ENCODE results near the gene CLNK. TPM values are rescaled to one million over a fixed set of nuclear protein-coding genes. Genes with fewer than 3 reads are reported as not detected.

CLNK gene
- polyA plus RNA-seq, 1 of the 3 experiments (the other 2 are of a cell fraction) = not detected

DNA sequence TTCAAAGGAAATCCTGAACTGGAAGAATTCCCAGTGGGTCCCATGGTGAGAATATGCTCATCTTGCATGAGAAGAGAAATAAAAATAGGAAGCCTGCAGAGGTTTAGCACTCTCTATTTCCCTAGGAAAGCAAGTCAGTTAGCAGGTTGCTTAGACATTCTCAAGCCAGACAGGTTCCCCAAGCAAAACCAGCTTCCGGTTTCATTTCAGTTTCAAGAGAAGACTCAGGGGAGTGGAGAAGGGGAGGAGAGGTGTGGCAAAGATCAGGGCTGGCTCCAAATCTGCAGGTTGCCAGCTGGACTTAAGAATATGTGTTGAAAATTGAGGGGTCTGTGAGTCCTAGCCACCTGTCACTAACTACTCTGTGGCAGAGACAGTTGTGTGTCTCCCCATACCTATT, 107.5 kb downstream of the CLNK start:
- H3K27ac ChIP-seq (ENCODE audit: low read depth in 2 of 2, low read length in 1 of 2) = no peak overlapping the region
- no peaks in the 10 kb centered on the region for H3K9me3 ChIP-seq
- H3K4me1 ChIP-seq (ENCODE audit: control insufficient read depth in 1 of 2, insufficient read depth in 2 of 2, low read depth in 1 of 2, low read length in 1 of 2) = no peaks in the 10 kb centered on the region
- H3K27me3 ChIP-seq (ENCODE audit: insufficient read depth) = no peaks in the 10 kb centered on the region; the same call in 1 of the 2 replicates
- WGBS (ENCODE audit: low lambda C conversion rate) = 0% methylated on average over 1 of the region's 1 CpG
- H2AFZ ChIP-seq (ENCODE audit: low read depth) = no peak overlapping the region
- no peak for DNase-seq
- no peaks in the 10 kb centered on the region for H3F3A ChIP-seq (replicated peaks; ENCODE audit: insufficient read depth)
- H4K20me1 ChIP-seq (ENCODE audit: insufficient read depth) = no peaks in the 10 kb centered on the region
- no peaks in the 10 kb centered on the region for H3K36me3 ChIP-seq (replicated peaks in 1 of 2; ENCODE audit: control insufficient read depth in 1 of 2, insufficient read depth in 2 of 2, low read length in 1 of 2)
- POLR2A ChIA-PET = no interaction called here
- CTCF ChIA-PET = no interaction called here
- TF ChIP-seq FOXJ3 (CRISPR knock-in tag; IDR thresholded peaks at IDR 0.05) (no peak), SIN3A (IDR thresholded peaks at IDR 0.05; ENCODE audit: borderline replicate concordance, low read depth, low read length) (no peak), IRF3 (IDR thresholded peaks at IDR 0.05; ENCODE audit: low read depth, low read length) (no peak), NFIC (IDR thresholded peaks at IDR 0.05; ENCODE audit: borderline replicate concordance) (no peak), RAD21 (IDR thresholded peaks at IDR 0.05; ENCODE audit: low read length) (no peak), MXI1 (IDR thresholded peaks at IDR 0.05; ENCODE audit: low read depth, low read length) (no peak), NRF1 (IDR thresholded peaks at IDR 0.05; ENCODE audit: low read depth, low read length) (no peak), ELF1 (IDR thresholded peaks at IDR 0.05) (no peak), RXRA (IDR thresholded peaks at IDR 0.05; ENCODE audit: borderline replicate concordance, low read depth) (no peak), JUND (IDR thresholded peaks at IDR 0.05) (no peak), EZH2phosphoT487 (IDR thresholded peaks at IDR 0.05; ENCODE audit: borderline replicate concordance, low read depth) (no peak), CHD2 (IDR thresholded peaks at IDR 0.05; ENCODE audit: low read length, partially characterized antibody) (no peak), YY1 (IDR thresholded peaks at IDR 0.05; ENCODE audit: low read depth) (no peak), TAF1 (IDR thresholded peaks at IDR 0.05; ENCODE audit: borderline replicate concordance, low read depth, low read length) (no peak), FOSL2 (IDR thresholded peaks at IDR 0.05; ENCODE audit: borderline replicate concordance, low read depth) (no peak)
- H3K4me2 ChIP-seq = no peak overlapping the region
- H3K9ac ChIP-seq = no peak overlapping the region
- no peak overlapping the region for H3K4me3 ChIP-seq (ENCODE audit: low read depth in 2 of 2, low read length in 1 of 2)
- H3K79me2 ChIP-seq (ENCODE audit: insufficient read depth) = no peaks in the 10 kb centered on the region
- H3K9me2 ChIP-seq = no peaks in the 10 kb centered on the region

- Histone ChIP-seq H3F3A (replicated peaks; ENCODE audit: insufficient read depth) (no peaks in the 10 kb centered on the region), H3K9me2 (no peaks in the 10 kb centered on the region), H2AFZ (ENCODE audit: low read depth) (no peak overlapping the region), H3K9me3 (no peaks in the 10 kb centered on the region), H3K9ac (no peak overlapping the region), H3K4me3 (ENCODE audit: low read depth in 2 of 2, low read length in 1 of 2) (no peak overlapping the region), H3K4me2 (no peak overlapping the region), H4K20me1 (ENCODE audit: insufficient read depth) (no peaks in the 10 kb centered on the region), H3K36me3 (replicated peaks in 1 of 2; ENCODE audit: control insufficient read depth in 1 of 2, insufficient read depth in 2 of 2, low read length in 1 of 2) (no peaks in the 10 kb centered on the region), H3K27ac (ENCODE audit: low read depth in 2 of 2, low read length in 1 of 2) (no peak overlapping the region), H3K4me1 (ENCODE audit: control insufficient read depth in 1 of 2, insufficient read depth in 2 of 2, low read depth in 1 of 2, low read length in 1 of 2) (no peaks in the 10 kb centered on the region), H3K27me3 (ENCODE audit: insufficient read depth) (no peaks in the 10 kb centered on the region; the same call in 1 of the 2 replicates), H3K79me2 (ENCODE audit: insufficient read depth) (no peaks in the 10 kb centered on the region)
- no peak for TF ChIP-seq SMC3 (IDR thresholded peaks at IDR 0.05; ENCODE audit: low read depth, low read length)
- no peak for TF ChIP-seq RAD21 (IDR thresholded peaks at IDR 0.05; ENCODE audit: low read length)
- no peak for TF ChIP-seq EP300 (IDR thresholded peaks at IDR 0.05; ENCODE audit: borderline replicate concordance in 1 of 2, low read depth in 1 of 2, low read length in 1 of 2)
- TF ChIP-seq TEAD4 (IDR thresholded peaks at IDR 0.05; ENCODE audit: borderline replicate concordance, insufficient read depth) = no peak
- TF ChIP-seq YY1 (IDR thresholded peaks at IDR 0.05; ENCODE audit: low read depth) = no peak
- TF ChIP-seq JUND (IDR thresholded peaks at IDR 0.05) = no peak
- TF ChIP-seq TCF12 (IDR thresholded peaks at IDR 0.05) = no peak
- no peak for TF ChIP-seq FOXJ3 (CRISPR knock-in tag; IDR thresholded peaks at IDR 0.05)
- no peak for TF ChIP-seq EZH2phosphoT487 (IDR thresholded peaks at IDR 0.05; ENCODE audit: borderline replicate concordance, low read depth)
- no peak for TF ChIP-seq NFIC (IDR thresholded peaks at IDR 0.05; ENCODE audit: borderline replicate concordance)
- TF ChIP-seq RXRA (IDR thresholded peaks at IDR 0.05; ENCODE audit: borderline replicate concordance, low read depth) = no peak
- no peak for TF ChIP-seq POLR2AphosphoS5 (IDR thresholded peaks at IDR 0.05; ENCODE audit: low read depth, low read length)
- TF ChIP-seq MXI1 (IDR thresholded peaks at IDR 0.05; ENCODE audit: low read depth, low read length) = no peak
- TF ChIP-seq GABPA (IDR thresholded peaks at IDR 0.05; ENCODE audit: low read depth) = no peak
- no peak for TF ChIP-seq PBX3 (IDR thresholded peaks at IDR 0.05)
- no peak for DNase-seq
- WGBS (ENCODE audit: low lambda C conversion rate) = 0% methylated on average over 4 of the region's 4 CpGs
- ChIA-PET CTCF (no interaction called here), POLR2A (no interaction called here)
Measured at GRCh38 chr4:10576236-10576635, 108.3 kb downstream of the CLNK start.
